ENCODE results near the gene DEPDC7. TPM values are rescaled to one million over a fixed set of nuclear protein-coding genes. Genes with fewer than 3 reads are reported as not detected.

The DEPDC7 gene
- total and polyA plus RNA-seq, 2 of the 8 experiments (the other 6 are each of a cell fraction or from before 2014, with no cell fraction given) = 3.1 to 7.6 TPM

GRCh38 chr11:33013755-33014154 is 1.9 kb upstream of the DEPDC7 start:
- Histone ChIP-seq H2BK15ac (ENCODE audit: low read length) (no peak overlapping the region), H3K79me1 (ENCODE audit: low read depth, low read length) (no peaks in the 10 kb centered on the region), H3K23ac (ENCODE audit: insufficient read length) (no peak overlapping the region), H3K27me3 (replicated peaks in 1 of 4; ENCODE audit: control insufficient read depth in 3 of 4, extremely low read depth in 1 of 4, insufficient read depth in 3 of 4, low read length in 3 of 4) (peaks cover 0 to 12% (median 5%) of the 10 kb centered on the region in 4 experiments; a peak in 4 of 7 replicates), H4K5ac (ENCODE audit: insufficient read length, low read depth, low read length) (no peak overlapping the region), H4K8ac (ENCODE audit: extremely low read depth, insufficient read depth, low read length) (no peak overlapping the region), H3K4me3 (ENCODE audit: extremely low read depth in 1 of 4, insufficient read depth in 2 of 4, low read depth in 3 of 4, low read length in 4 of 4) (no peak overlapping the region), H3K14ac (ENCODE audit: insufficient read length) (no peak overlapping the region), H2BK120ac (replicated peaks; ENCODE audit: low read depth, low read length) (no peak overlapping the region), H2AK5ac (ENCODE audit: low read depth, low read length) (no peak overlapping the region), H2BK12ac (ENCODE audit: low read depth, low read length) (no peak overlapping the region), H3K18ac (ENCODE audit: extremely low read depth, low read length) (no peak overlapping the region), H3K9me3 (ENCODE audit: insufficient read depth in 2 of 2, low read depth in 1 of 2, low read length in 1 of 2) (no peaks in the 10 kb centered on the region), H3K23me2 (ENCODE audit: low read depth, low read length) (peaks cover 5% of the 10 kb centered on the region), H4K91ac (replicated peaks; ENCODE audit: insufficient read length, low read length) (no peak overlapping the region), H2AFZ (ENCODE audit: low read length) (no peak overlapping the region), H3K36me3 (ENCODE audit: control insufficient read depth in 2 of 4, insufficient read depth in 4 of 4, low read length in 3 of 4) (no peaks in the 10 kb centered on the region), H3K9ac (replicated peaks in 1 of 4; ENCODE audit: extremely low read depth in 1 of 4, low read depth in 3 of 4, low read length in 3 of 4) (no peak overlapping the region), H3K56ac (replicated peaks; ENCODE audit: insufficient read length, low read depth, low read length) (no peak overlapping the region), H3K79me2 (ENCODE audit: control insufficient read depth in 1 of 2, insufficient read depth in 2 of 2, low read length in 2 of 2) (no peaks in the 10 kb centered on the region), H3K4ac (replicated peaks; ENCODE audit: insufficient read length, low read depth, low read length) (no peak overlapping the region), H4K20me1 (replicated peaks in 1 of 2; ENCODE audit: control insufficient read depth in 1 of 2, insufficient read depth in 2 of 2, low read length in 2 of 2) (no peaks in the 10 kb centered on the region), H2BK5ac (ENCODE audit: low read depth, low read length) (no peak overlapping the region), H3K4me1 (replicated peaks in 1 of 4; ENCODE audit: control insufficient read depth in 3 of 4, insufficient read depth in 4 of 4, low read length in 3 of 4) (peaks cover 3 to 6% (median 3%) of the 10 kb centered on the region in 4 experiments; a peak in 6 of 7 replicates), H3K27ac (ENCODE audit: low read depth, low read length) (no peak overlapping the region), H3K4me2 (ENCODE audit: insufficient read depth in 1 of 2, low read depth in 2 of 2, low read length in 2 of 2) (no peak overlapping the region), H2BK20ac (ENCODE audit: low read length) (no peak overlapping the region)
- ChIA-PET CTCF (ENCODE audit: partially characterized antibody) (no interaction called here), POLR2A (ENCODE audit: partially characterized antibody) (no interaction called here)
- FAIRE-seq (no peak), DNase-seq (ENCODE audit: low read depth in 1 of 2, low spot score in 2 of 2) (no peak)
- 88% methylated on average over 1 of the region's 1 CpG; no CpG with 5 or more reads in 1 of the 2 experiments for WGBS, 2 experiments (ENCODE audit: extremely low coverage in 1 of 2, insufficient coverage in 1 of 2, insufficient read length in 1 of 2, insufficient replicate concordance in 2 of 2, low coverage in 1 of 2, low lambda C conversion rate in 2 of 2, missing lambda C conversion rate in 1 of 2)
- TF ChIP-seq SRF (IDR thresholded peaks at IDR 0.05; ENCODE audit: low read depth, low read length) = no peak
- TF ChIP-seq CHD2 (IDR thresholded peaks at IDR 0.05; ENCODE audit: low read length) = no peak
- TF ChIP-seq RXRA (IDR thresholded peaks at IDR 0.05; ENCODE audit: insufficient read depth, low read depth, low read length) = no peak
- TF ChIP-seq EZH2 (IDR thresholded peaks at IDR 0.05; ENCODE audit: low read depth, low read length, severe bottlenecking) = no peak
- TF ChIP-seq BCL11A (IDR thresholded peaks at IDR 0.05; ENCODE audit: low read depth in 2 of 2, low read length in 2 of 2) = no peak
- TF ChIP-seq SIX5 (IDR thresholded peaks at IDR 0.05; ENCODE audit: low read depth, low read length) = no peak
- no peak for TF ChIP-seq CBX8 (IDR thresholded peaks at IDR 0.05; ENCODE audit: borderline replicate concordance, low read depth, low read length)
- no peak for TF ChIP-seq TAF1 (IDR thresholded peaks at IDR 0.05; ENCODE audit: low read depth, low read length)
- TF ChIP-seq SP1 (IDR thresholded peaks at IDR 0.05; ENCODE audit: low read depth, low read length) = no peak
- TF ChIP-seq KDM5A (IDR thresholded peaks at IDR 0.05; ENCODE audit: low read length) = no peak
- no peak for TF ChIP-seq RAD21 (IDR thresholded peaks at IDR 0.05 in 1 of 2, conservative IDR thresholded peaks at IDR 0.05 in 1 of 2; ENCODE audit: low read depth in 2 of 2, low read length in 2 of 2)
- TF ChIP-seq JUND (IDR thresholded peaks at IDR 0.05; ENCODE audit: low read length) = no peak
- TF ChIP-seq EGR1 (IDR thresholded peaks at IDR 0.05; ENCODE audit: borderline replicate concordance, low read depth, low read length) = no peak
- no peak for TF ChIP-seq SP2 (IDR thresholded peaks at IDR 0.05; ENCODE audit: low read length)
- TF ChIP-seq TCF12 (IDR thresholded peaks at IDR 0.05; ENCODE audit: low read depth, low read length) = no peak

Measured in H1 (cell line).